22Rv1 (cell line): Measurements from ENCODE around the gene ELF4.

Source experiments
- ZFX ChIP-seq: fragments of 450-650 bp; IDR thresholded peaks from 2 replicates; pipeline ENCODE4 v1.6.1; 2017; ENCODE audit warnings: antibody characterized with exemption, borderline replicate concordance
- TF ChIP-seq, protein P1 (sequence below): fragments of 450-650 bp; IDR thresholded peaks from 2 replicates; pipeline ENCODE4 v1.5.1; 2017; ENCODE audit warnings: mild to moderate bottlenecking

DNA sequence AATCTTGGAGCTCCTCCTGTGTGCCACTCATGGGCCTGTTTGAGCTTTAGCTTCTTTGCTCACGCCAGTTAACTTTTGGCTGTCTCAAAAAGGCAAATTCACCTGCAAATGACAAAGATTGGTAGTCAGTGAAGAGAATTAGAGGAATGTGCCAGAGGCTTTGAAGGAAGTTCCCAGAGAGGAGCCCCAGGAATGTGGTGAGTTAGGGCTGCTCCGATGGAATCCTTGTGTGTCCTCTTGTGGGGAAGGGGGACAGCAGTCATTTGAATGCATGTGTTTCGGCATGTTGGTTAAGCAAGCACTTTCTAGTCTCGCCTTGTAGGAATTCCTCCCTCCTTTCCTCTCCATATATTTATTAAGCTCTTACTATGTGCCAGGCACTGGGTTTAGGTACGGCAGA is 62.9 kb downstream of the ELF4 start:
- TF ChIP-seq, protein P1, sequence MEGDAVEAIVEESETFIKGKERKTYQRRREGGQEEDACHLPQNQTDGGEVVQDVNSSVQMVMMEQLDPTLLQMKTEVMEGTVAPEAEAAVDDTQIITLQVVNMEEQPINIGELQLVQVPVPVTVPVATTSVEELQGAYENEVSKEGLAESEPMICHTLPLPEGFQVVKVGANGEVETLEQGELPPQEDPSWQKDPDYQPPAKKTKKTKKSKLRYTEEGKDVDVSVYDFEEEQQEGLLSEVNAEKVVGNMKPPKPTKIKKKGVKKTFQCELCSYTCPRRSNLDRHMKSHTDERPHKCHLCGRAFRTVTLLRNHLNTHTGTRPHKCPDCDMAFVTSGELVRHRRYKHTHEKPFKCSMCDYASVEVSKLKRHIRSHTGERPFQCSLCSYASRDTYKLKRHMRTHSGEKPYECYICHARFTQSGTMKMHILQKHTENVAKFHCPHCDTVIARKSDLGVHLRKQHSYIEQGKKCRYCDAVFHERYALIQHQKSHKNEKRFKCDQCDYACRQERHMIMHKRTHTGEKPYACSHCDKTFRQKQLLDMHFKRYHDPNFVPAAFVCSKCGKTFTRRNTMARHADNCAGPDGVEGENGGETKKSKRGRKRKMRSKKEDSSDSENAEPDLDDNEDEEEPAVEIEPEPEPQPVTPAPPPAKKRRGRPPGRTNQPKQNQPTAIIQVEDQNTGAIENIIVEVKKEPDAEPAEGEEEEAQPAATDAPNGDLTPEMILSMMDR: no peak
- no peak for TF ChIP-seq ZFX
